ENCODE data around the gene INAFM2.

INAFM2 gene

GRCh38 chr15:40323239-40323952 lies at the start of gene INAFM2:
Gene INAFM2 (plus strand): TSS chr15:40323692. CDS start chr15:40324056, 364 bp downstream.
- TF ChIP-seq ZNF274 (IDR thresholded peaks at IDR 0.05; ENCODE audit: low read depth, low read length): no peak
- H3K4me3 ChIP-seq (ENCODE audit: low read length): peak within 1 kb of the TSS; percentile 86

GRCh38 chr15:40274350-40275274 lies 48.9 kb upstream of the INAFM2 start:
- TF ChIP-seq ZNF274 (IDR thresholded peaks at IDR 0.05; ENCODE audit: low read depth, low read length): no peak
- no peak overlapping the region for H3K4me3 ChIP-seq (ENCODE audit: low read length)

GRCh38 chr15:40275523-40275922 lies 48.0 kb upstream of the INAFM2 start:
- no peak for TF ChIP-seq ZNF274 (IDR thresholded peaks at IDR 0.05; ENCODE audit: low read depth, low read length)
- H3K4me3 ChIP-seq (ENCODE audit: low read length): no peak overlapping the region

- H3K4me3 ChIP-seq (ENCODE audit: low read length): no peak overlapping the region
- TF ChIP-seq ZNF274 (IDR thresholded peaks at IDR 0.05; ENCODE audit: low read depth, low read length): no peak
Observed at GRCh38 chr15:40275954-40276353, 47.5 kb upstream of the INAFM2 start.

DNA sequence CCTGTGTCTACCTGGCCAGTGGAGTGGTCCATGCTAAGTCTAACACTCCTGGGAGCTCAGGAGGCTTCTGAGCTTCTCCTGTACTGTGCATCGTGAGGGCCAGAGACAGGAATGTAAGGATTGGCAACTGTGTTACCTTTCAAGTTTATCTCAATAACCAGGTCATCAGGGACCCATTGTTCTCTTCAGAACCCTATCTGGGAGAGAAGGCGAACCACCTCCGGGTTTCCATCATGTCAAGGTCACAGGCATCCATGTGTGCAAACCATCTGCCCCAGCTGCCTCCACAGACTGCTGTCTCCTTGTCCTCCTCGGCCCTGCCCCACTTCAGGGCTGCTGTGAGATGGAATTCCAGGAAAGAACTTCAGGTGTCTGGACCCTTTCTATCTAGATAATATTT lies 46.6 kb upstream of the INAFM2 start:
- no peak for TF ChIP-seq ZNF274 (IDR thresholded peaks at IDR 0.05; ENCODE audit: low read depth, low read length)
- no peak overlapping the region for H3K4me3 ChIP-seq (ENCODE audit: low read length)

- H3K4me3 ChIP-seq (ENCODE audit: low read length): no peak overlapping the region
- no peak for TF ChIP-seq ZNF274 (IDR thresholded peaks at IDR 0.05; ENCODE audit: low read depth, low read length)
Observed at GRCh38 chr15:40277471-40277870, 46.0 kb upstream of the INAFM2 start.

- TF ChIP-seq ZNF274 (IDR thresholded peaks at IDR 0.05; ENCODE audit: low read depth, low read length): no peak
- no peak overlapping the region for H3K4me3 ChIP-seq (ENCODE audit: low read length)
Observed at GRCh38 chr15:40278026-40278425, 45.5 kb upstream of the INAFM2 start.

GRCh38 chr15:40279437-40280141 lies 43.9 kb upstream of the INAFM2 start:
- no peak overlapping the region for H3K4me3 ChIP-seq (ENCODE audit: low read length)
- no peak for TF ChIP-seq ZNF274 (IDR thresholded peaks at IDR 0.05; ENCODE audit: low read depth, low read length)

GRCh38 chr15:40280260-40281056 lies 43.0 kb upstream of the INAFM2 start:
- no peak overlapping the region for H3K4me3 ChIP-seq (ENCODE audit: low read length)
- no peak for TF ChIP-seq ZNF274 (IDR thresholded peaks at IDR 0.05; ENCODE audit: low read depth, low read length)

DNA sequence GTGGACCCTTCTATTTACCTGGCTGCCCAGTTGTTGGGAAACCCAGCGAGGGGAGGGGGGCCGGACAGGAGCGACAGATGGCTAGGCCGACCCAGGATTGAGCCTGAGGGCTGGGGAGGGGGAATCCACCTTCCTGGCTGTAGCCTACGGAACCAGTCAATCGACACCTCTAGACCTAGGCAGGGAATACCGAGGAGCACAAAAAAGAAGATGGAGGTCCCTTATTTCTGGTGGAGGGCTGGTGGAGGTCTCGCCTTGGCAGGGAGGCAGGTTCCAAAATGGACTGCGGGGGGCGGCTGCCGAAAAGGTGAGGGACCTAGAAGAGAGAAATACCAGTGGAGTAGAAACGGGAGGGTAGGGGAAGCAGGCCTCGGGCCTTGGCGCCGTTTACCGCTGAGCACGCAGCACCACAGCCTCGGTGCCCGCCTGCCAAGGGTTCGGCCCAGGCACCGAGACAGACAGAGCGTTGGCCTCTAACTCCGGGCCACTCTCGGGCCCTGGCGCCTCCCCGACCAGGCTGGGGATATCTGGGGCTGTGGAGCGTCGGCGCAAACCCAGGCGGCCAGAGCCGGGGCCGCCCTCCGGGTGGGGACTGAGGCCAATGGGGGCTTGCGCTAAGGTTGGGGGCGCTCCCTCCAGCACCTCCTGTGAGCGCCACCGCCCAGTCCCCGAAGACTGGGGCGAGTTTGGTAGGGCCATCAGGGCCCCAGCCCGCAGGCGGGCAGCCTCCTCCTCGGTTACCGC lies 42.3 kb upstream of the INAFM2 start:
- TF ChIP-seq ZNF274 (IDR thresholded peaks at IDR 0.05; ENCODE audit: low read depth, low read length): no peak
- H3K4me3 ChIP-seq (ENCODE audit: low read length): no peak overlapping the region

DNA sequence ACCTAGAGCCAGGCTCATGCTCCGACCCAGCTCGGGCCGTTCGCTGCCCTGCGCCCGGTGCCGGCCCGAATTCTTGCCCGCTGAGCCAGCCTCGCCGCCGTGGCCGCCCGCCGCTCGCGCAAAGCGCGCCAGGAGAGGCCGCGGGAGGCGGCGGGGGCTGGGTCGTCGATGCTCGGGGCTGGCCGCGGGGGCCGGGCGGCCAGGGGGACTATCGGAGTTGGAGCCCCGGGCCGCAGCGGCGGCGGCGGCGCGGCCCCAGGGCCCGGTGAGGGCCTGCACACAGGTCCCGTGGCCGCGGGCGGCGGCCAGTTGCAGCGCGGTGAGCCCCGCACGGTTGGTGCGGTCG lies 41.7 kb upstream of the INAFM2 start:
- TF ChIP-seq ZNF274 (IDR thresholded peaks at IDR 0.05; ENCODE audit: low read depth, low read length): no peak
- H3K4me3 ChIP-seq (ENCODE audit: low read length): peak overlapping the region; percentile 52; the same call in 1 of the 2 replicates

GRCh38 chr15:40282147-40282868 lies 41.2 kb upstream of the INAFM2 start:
- TF ChIP-seq ZNF274 (IDR thresholded peaks at IDR 0.05; ENCODE audit: low read depth, low read length): no peak
- H3K4me3 ChIP-seq (ENCODE audit: low read length): peak overlapping the region; percentile 52; the same call in 1 of the 2 replicates
